ENCODE measurements around the gene EML5. TPM values are rescaled to one million over a fixed set of nuclear protein-coding genes. Genes with fewer than 3 reads are reported as not detected.
A peak's percentile ranks its signal among the peaks of the same experiment; 100 is the strongest.

EML5 gene
- total and polyA plus RNA-seq, 2 experiments from 2014 or later, result 0.18 to 1.6 TPM

DNA sequence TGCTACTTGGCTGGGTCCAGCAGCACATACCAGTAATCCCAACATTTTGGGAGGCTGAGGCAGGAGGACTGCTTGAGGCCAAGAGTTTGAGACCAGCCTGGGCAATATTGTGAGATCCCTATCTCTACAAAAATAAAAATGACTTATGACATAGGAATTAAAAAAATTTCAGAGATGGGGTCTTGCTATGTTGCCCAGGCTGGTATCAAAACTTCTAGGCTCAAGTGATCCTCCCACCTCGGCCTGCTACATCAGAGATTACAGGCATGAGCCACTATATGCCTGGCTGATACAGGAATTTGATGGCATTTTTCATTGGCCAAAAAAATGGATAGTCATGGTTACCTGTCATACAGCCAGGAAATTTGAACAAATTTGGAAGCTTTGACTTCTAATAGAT is 175.3 kb downstream of the EML5 start:
- Histone ChIP-seq H3K27me3 (ENCODE audit: insufficient read depth) (no peaks in the 10 kb centered on the region), H3K4me1 (ENCODE audit: insufficient read depth) (peaks cover 13% of the 10 kb centered on the region), H3K4me3 (no peak overlapping the region), H3K9me2 (ENCODE audit: insufficient read depth) (no peaks in the 10 kb centered on the region), H3K4me2 (peak overlapping the region; percentile 13; the same call in 1 of the 2 replicates), H3F3A (replicated peaks; ENCODE audit: low read depth) (no peaks in the 10 kb centered on the region), H3K27ac (ENCODE audit: low read depth) (no peak overlapping the region), H3K36me3 (ENCODE audit: insufficient read depth) (no peaks in the 10 kb centered on the region), H4K20me1 (replicated peaks; ENCODE audit: insufficient read depth) (no peaks in the 10 kb centered on the region), H3K79me2 (replicated peaks; ENCODE audit: insufficient read depth) (no peaks in the 10 kb centered on the region), H2AFZ (no peak overlapping the region)
- no peak for DNase-seq (ENCODE audit: low spot score)
- peaks cover 11% of the 10 kb centered on the region; the same call in 2 of the 3 replicates for H3K36me3 Mint-ChIP-seq (ENCODE audit: low read depth)
- H3K9me3 Mint-ChIP-seq, result no peaks in the 10 kb centered on the region
- TF ChIP-seq CREB1 (CRISPR knock-in tag; IDR thresholded peaks at IDR 0.05; ENCODE audit: low read depth), result no peak
- TF ChIP-seq ZNF331 (CRISPR knock-in tag; IDR thresholded peaks at IDR 0.05; ENCODE audit: low read depth), result no peak
- TF ChIP-seq ZNF462 (CRISPR knock-in tag; IDR thresholded peaks at IDR 0.05), result no peak
- TF ChIP-seq, protein P1, sequence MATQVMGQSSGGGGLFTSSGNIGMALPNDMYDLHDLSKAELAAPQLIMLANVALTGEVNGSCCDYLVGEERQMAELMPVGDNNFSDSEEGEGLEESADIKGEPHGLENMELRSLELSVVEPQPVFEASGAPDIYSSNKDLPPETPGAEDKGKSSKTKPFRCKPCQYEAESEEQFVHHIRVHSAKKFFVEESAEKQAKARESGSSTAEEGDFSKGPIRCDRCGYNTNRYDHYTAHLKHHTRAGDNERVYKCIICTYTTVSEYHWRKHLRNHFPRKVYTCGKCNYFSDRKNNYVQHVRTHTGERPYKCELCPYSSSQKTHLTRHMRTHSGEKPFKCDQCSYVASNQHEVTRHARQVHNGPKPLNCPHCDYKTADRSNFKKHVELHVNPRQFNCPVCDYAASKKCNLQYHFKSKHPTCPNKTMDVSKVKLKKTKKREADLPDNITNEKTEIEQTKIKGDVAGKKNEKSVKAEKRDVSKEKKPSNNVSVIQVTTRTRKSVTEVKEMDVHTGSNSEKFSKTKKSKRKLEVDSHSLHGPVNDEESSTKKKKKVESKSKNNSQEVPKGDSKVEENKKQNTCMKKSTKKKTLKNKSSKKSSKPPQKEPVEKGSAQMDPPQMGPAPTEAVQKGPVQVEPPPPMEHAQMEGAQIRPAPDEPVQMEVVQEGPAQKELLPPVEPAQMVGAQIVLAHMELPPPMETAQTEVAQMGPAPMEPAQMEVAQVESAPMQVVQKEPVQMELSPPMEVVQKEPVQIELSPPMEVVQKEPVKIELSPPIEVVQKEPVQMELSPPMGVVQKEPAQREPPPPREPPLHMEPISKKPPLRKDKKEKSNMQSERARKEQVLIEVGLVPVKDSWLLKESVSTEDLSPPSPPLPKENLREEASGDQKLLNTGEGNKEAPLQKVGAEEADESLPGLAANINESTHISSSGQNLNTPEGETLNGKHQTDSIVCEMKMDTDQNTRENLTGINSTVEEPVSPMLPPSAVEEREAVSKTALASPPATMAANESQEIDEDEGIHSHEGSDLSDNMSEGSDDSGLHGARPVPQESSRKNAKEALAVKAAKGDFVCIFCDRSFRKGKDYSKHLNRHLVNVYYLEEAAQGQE (IDR thresholded peaks at IDR 0.05; ENCODE audit: unreplicated experiment), result no peak
- TF ChIP-seq NANOG (IDR thresholded peaks at IDR 0.05; ENCODE audit: borderline replicate concordance), result no peak
- ATAC-seq, result no peak
- H3K27ac Mint-ChIP-seq, result no peak overlapping the region
- no peak overlapping the region for H3K4me3 Mint-ChIP-seq
- H3K4me1 Mint-ChIP-seq, result peaks cover 21% of the 10 kb centered on the region
- no peaks in the 10 kb centered on the region for H3K27me3 Mint-ChIP-seq (ENCODE audit: insufficient read depth, low read depth, poor library complexity)

Data from GM23338 (cell line).